ENCODE data around the gene MTOR.
"Not testable (repeated sequence)": the region's sequence is repeated elsewhere in the genome, so short reads cannot be mapped to it uniquely, and the experiment has no call there.

Gene MTOR

GRCh38 chr1:11187000-11187399 lies 75.4 kb downstream of the MTOR start:
- in situ Hi-C loops (cut with MboI; ENCODE audit: low sequenced_read_pairs) = no loop called here

GRCh38 chr1:11184973-11185372 lies 77.4 kb downstream of the MTOR start:
- in situ Hi-C loops (cut with MboI; ENCODE audit: low sequenced_read_pairs) = no loop called here

GRCh38 chr1:11182884-11183283 lies 79.5 kb downstream of the MTOR start:
- in situ Hi-C loops (cut with MboI; ENCODE audit: low sequenced_read_pairs) = no loop called here

GRCh38 chr1:11180342-11180744 lies 82.0 kb downstream of the MTOR start:
- in situ Hi-C loops (cut with MboI; ENCODE audit: low sequenced_read_pairs) = no loop called here

- in situ Hi-C loops (cut with MboI; ENCODE audit: low sequenced_read_pairs) = not testable (repeated sequence)
Measured at GRCh38 chr1:11179749-11180148, 82.6 kb downstream of the MTOR start.

GRCh38 chr1:11179125-11179524 lies 83.2 kb downstream of the MTOR start:
- in situ Hi-C loops (cut with MboI; ENCODE audit: low sequenced_read_pairs) = no loop called here

GRCh38 chr1:11178021-11179015 lies 84.0 kb downstream of the MTOR start:
- in situ Hi-C loops (cut with MboI; ENCODE audit: low sequenced_read_pairs) = no loop called here

- in situ Hi-C loops (cut with MboI; ENCODE audit: low sequenced_read_pairs) = no loop called here
Measured at GRCh38 chr1:11176081-11176706, 86.2 kb downstream of the MTOR start.

GRCh38 chr1:11175461-11175860 lies 86.9 kb downstream of the MTOR start:
- in situ Hi-C loops (cut with MboI; ENCODE audit: low sequenced_read_pairs) = no loop called here

GRCh38 chr1:11174261-11174942 lies 87.9 kb downstream of the MTOR start:
- in situ Hi-C loops (cut with MboI; ENCODE audit: low sequenced_read_pairs) = no loop called here

GRCh38 chr1:11170102-11170501 lies 92.2 kb downstream of the MTOR start:
- in situ Hi-C loops (cut with MboI; ENCODE audit: low sequenced_read_pairs) = no loop called here

GRCh38 chr1:11169202-11169601 lies 93.1 kb downstream of the MTOR start:
- in situ Hi-C loops (cut with MboI; ENCODE audit: low sequenced_read_pairs) = no loop called here

- in situ Hi-C loops (cut with MboI; ENCODE audit: low sequenced_read_pairs) = no loop called here
Measured at GRCh38 chr1:11168731-11169130, 93.6 kb downstream of the MTOR start.

- in situ Hi-C loops (cut with MboI; ENCODE audit: low sequenced_read_pairs) = not testable (repeated sequence)
Measured at GRCh38 chr1:11166744-11167143, 95.6 kb downstream of the MTOR start.

GRCh38 chr1:11162752-11163151 lies 99.6 kb downstream of the MTOR start:
- in situ Hi-C loops (cut with MboI; ENCODE audit: low sequenced_read_pairs) = not testable (repeated sequence)

GRCh38 chr1:11158720-11159321 lies 103.5 kb downstream of the MTOR start:
- in situ Hi-C loops (cut with MboI; ENCODE audit: low sequenced_read_pairs) = no loop called here

- in situ Hi-C loops (cut with MboI; ENCODE audit: low sequenced_read_pairs) = no loop called here
Measured at GRCh38 chr1:11158291-11158690, 104.1 kb downstream of the MTOR start.

GRCh38 chr1:11157867-11158266 lies 104.5 kb downstream of the MTOR start:
- in situ Hi-C loops (cut with MboI; ENCODE audit: low sequenced_read_pairs) = no loop called here

GRCh38 chr1:11157394-11157793 lies 105.0 kb downstream of the MTOR start:
- in situ Hi-C loops (cut with MboI; ENCODE audit: low sequenced_read_pairs) = no loop called here

- in situ Hi-C loops (cut with MboI; ENCODE audit: low sequenced_read_pairs) = no loop called here
Measured at GRCh38 chr1:11156963-11157362, 105.4 kb downstream of the MTOR start.

- in situ Hi-C loops (cut with MboI; ENCODE audit: low sequenced_read_pairs) = no loop called here
Measured at GRCh38 chr1:11156441-11156840, 105.9 kb downstream of the MTOR start.

Measured in HL-60/S4 treated with phorbol 12-myristate 13-acetate at 8.2 ng/mL for 4 days and 3 days (cell line).